Measurements from ENCODE around the gene TDRKH. TPM values are rescaled to one million over a fixed set of nuclear protein-coding genes. Genes with fewer than 3 reads are reported as not detected.

TDRKH gene
- total RNA-seq, 1 experiment from 2014 or later: 5.6 TPM

DNA sequence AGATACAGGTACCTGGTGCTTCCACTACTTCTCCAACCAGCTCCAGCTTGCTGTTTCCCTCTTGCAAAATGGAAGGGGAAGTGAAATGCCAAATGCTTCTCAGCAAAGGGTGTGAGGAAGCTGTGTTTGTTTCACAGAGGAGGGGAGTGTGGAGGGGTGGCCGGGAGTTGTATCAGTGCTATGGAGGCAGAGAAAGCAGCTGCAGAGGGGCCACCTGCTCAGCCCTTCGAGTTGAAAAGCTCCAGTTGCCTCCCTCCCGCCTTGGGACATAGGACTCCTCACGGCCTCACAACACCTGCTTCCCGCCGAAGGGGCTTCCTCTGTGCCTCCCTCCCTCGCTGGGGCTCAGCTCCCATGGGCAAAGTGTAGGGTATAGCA is 27.0 kb upstream of the TDRKH start:
- DNase-seq (ENCODE audit: unreplicated experiment): no peak
- ChIA-PET CTCF (no interaction called here), POLR2A (interaction anchor here (1.3 kb wide), 1 partner anchor 306 kb away, joined by 6 read pairs; the partner anchor contains the start of gene CGN)
- no peaks in the 10 kb centered on the region for H3K36me3 Mint-ChIP-seq (ENCODE audit: insufficient read depth, unreplicated experiment)
- no peaks in the 10 kb centered on the region for H3K27me3 Mint-ChIP-seq (ENCODE audit: insufficient read depth, unreplicated experiment)
- H3K9me3 Mint-ChIP-seq (ENCODE audit: unreplicated experiment): no peaks in the 10 kb centered on the region
- TF ChIP-seq, protein P1, sequence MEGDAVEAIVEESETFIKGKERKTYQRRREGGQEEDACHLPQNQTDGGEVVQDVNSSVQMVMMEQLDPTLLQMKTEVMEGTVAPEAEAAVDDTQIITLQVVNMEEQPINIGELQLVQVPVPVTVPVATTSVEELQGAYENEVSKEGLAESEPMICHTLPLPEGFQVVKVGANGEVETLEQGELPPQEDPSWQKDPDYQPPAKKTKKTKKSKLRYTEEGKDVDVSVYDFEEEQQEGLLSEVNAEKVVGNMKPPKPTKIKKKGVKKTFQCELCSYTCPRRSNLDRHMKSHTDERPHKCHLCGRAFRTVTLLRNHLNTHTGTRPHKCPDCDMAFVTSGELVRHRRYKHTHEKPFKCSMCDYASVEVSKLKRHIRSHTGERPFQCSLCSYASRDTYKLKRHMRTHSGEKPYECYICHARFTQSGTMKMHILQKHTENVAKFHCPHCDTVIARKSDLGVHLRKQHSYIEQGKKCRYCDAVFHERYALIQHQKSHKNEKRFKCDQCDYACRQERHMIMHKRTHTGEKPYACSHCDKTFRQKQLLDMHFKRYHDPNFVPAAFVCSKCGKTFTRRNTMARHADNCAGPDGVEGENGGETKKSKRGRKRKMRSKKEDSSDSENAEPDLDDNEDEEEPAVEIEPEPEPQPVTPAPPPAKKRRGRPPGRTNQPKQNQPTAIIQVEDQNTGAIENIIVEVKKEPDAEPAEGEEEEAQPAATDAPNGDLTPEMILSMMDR (IDR thresholded peaks at IDR 0.05; ENCODE audit: unreplicated experiment): no peak
- peaks cover 16% of the 10 kb centered on the region for H3K4me1 Mint-ChIP-seq (ENCODE audit: insufficient read depth, unreplicated experiment)
- BruUV-seq (replicated peaks): no TSS peak
- intact Hi-C loops (cut with micrococcal nuclease): no loop called here
- H3K27ac Mint-ChIP-seq (ENCODE audit: low read depth, unreplicated experiment): no peak overlapping the region
- H3K4me3 Mint-ChIP-seq (ENCODE audit: unreplicated experiment): no peak overlapping the region

DNA sequence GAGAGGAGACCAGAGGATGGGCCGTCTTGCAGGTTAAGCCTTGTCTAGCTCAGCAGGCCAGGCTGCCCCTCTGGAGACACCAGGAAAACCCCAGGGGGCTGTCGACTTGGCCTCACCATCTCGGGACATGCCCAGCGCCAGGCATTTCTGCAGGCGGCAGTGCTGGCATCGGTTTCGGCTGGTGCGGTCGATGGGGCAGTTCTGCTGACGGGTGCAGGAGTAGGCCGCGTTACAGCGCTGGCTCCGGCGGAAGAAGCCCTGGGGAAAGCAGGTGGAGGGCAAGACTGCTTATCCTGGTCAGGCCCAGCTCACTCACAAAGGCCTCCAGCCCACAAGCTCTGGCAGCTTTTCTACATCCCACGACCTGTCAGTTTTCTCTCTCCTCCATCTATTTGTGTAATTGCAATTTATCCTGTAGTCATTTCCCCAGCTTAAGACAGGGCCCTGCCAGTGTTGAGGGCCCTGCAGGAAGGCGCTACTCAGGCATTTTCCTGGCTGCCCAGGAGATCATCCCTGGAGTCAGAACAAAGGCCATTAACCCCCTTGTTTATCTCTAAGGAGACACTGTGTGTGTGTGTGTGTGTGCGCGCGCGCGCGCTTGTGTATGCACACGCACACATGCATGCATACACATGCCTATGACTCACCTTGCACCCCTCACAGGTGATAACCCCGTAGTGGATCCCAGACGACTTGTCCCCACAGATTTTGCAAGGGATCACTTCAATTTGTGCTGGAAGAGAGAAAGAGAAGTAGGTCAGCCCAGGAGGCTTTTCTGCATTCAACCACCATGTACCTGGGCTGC is 26.4 kb upstream of the TDRKH start:
- Mint-ChIP-seq H3K9me3 (ENCODE audit: unreplicated experiment) (no peaks in the 10 kb centered on the region), H3K36me3 (ENCODE audit: insufficient read depth, unreplicated experiment) (no peaks in the 10 kb centered on the region), H3K27me3 (ENCODE audit: insufficient read depth, unreplicated experiment) (no peaks in the 10 kb centered on the region), H3K4me1 (ENCODE audit: insufficient read depth, unreplicated experiment) (peaks cover 16% of the 10 kb centered on the region), H3K27ac (ENCODE audit: low read depth, unreplicated experiment) (no peak overlapping the region), H3K4me3 (ENCODE audit: unreplicated experiment) (no peak overlapping the region)
- intact Hi-C loops (cut with micrococcal nuclease): no loop called here
- BruUV-seq (replicated peaks): no TSS peak
- ChIA-PET CTCF (no interaction called here), POLR2A (interaction anchor here (1.4 kb wide), 1 partner anchor 53 kb away, joined by 5 read pairs; the partner anchor contains the start of gene MRPL9)
- DNase-seq (ENCODE audit: unreplicated experiment): no peak
- TF ChIP-seq, protein P1 (IDR thresholded peaks at IDR 0.05; ENCODE audit: unreplicated experiment): no peak

DNA sequence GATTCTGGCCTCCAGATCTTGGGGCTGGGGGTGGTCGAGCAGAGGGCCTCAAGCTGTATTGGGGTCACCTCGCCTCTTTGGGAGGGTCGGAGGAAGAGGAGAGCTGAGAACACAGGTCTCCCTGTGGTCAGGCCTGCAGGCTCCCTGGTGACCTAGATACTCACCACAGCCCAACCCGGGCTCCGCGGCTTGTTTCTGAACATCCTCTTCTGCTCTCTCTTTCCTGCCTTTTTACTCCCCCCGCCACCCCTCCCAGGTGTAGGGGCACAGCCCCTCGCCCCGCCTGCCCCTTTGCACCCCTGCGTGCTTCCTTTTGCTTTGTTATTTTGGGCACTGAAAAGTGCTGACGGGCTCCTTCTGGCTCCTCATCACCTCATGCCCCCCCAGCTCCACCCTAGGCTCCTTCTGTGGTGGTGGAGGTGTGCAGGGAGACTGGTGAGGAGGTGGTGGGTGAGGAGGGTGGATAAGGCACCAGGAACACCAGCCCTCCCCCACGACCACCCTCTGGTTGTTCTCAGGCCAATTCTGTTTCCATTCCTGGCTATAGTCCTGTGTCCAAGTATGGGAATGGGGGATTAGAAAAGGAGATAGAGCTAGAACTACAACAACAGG is 25.5 kb upstream of the TDRKH start:
- TF ChIP-seq, protein P1 (IDR thresholded peaks at IDR 0.05; ENCODE audit: unreplicated experiment): no peak
- no peak overlapping the region for H3K4me3 Mint-ChIP-seq (ENCODE audit: unreplicated experiment)
- ChIA-PET CTCF (no interaction called here), POLR2A (interaction anchor here (1.4 kb wide), 1 partner anchor 52 kb away, joined by 5 read pairs; the partner anchor contains the start of gene MRPL9)
- no peak for DNase-seq (ENCODE audit: unreplicated experiment)
- no peaks in the 10 kb centered on the region for H3K36me3 Mint-ChIP-seq (ENCODE audit: insufficient read depth, unreplicated experiment)
- peaks cover 13% of the 10 kb centered on the region for H3K4me1 Mint-ChIP-seq (ENCODE audit: insufficient read depth, unreplicated experiment)
- no peak overlapping the region for H3K27ac Mint-ChIP-seq (ENCODE audit: low read depth, unreplicated experiment)
- intact Hi-C loops (cut with micrococcal nuclease): no loop called here
- no peaks in the 10 kb centered on the region for H3K9me3 Mint-ChIP-seq (ENCODE audit: unreplicated experiment)
- no peaks in the 10 kb centered on the region for H3K27me3 Mint-ChIP-seq (ENCODE audit: insufficient read depth, unreplicated experiment)
- no TSS peak for BruUV-seq (replicated peaks)

DNA sequence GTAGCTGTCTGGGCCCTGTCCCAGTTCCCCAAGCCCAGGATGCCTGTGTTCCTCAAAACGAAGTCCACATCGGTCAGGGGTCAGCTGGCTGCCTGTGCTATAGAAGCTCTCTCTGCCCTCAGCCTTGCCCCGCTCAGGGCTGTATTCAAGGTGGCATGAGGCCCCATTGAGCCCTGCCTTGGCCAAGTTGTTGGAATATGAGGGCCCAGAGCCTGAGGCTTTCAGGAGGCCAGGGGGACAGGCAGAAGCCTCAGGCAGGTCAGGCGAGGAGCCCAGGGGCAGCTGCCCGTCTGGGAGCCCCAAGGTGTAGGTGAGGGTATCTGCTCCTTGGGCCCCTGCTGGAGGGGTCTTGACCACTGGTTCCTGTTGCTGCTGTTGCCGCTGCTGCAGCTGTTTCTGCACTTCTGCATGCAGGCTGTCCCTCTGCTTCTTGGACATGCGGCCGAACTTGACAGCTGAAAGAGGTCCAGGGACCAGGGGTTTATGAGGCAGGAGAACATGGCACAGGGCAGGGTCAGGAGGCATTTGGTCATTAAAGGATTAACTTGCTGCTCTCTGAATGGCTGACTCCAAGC is 24.8 kb upstream of the TDRKH start:
- Mint-ChIP-seq H3K4me3 (ENCODE audit: unreplicated experiment) (no peak overlapping the region), H3K27ac (ENCODE audit: low read depth, unreplicated experiment) (no peak overlapping the region), H3K27me3 (ENCODE audit: insufficient read depth, unreplicated experiment) (no peaks in the 10 kb centered on the region), H3K36me3 (ENCODE audit: insufficient read depth, unreplicated experiment) (no peaks in the 10 kb centered on the region), H3K4me1 (ENCODE audit: insufficient read depth, unreplicated experiment) (peaks cover 6% of the 10 kb centered on the region), H3K9me3 (ENCODE audit: unreplicated experiment) (no peaks in the 10 kb centered on the region)
- CTCF ChIA-PET: no interaction called here
- intact Hi-C loops (cut with micrococcal nuclease): no loop called here
- TF ChIP-seq, protein P1 (IDR thresholded peaks at IDR 0.05; ENCODE audit: unreplicated experiment): no peak
- DNase-seq (ENCODE audit: unreplicated experiment): no peak
- POLR2A ChIA-PET: no interaction called here
- BruUV-seq (replicated peaks): no TSS peak
